Measurements from ENCODE around the gene MATCAP1. TPM values are rescaled to one million over a fixed set of nuclear protein-coding genes. Genes with fewer than 3 reads are reported as not detected.

MATCAP1 gene
- total and polyA plus RNA-seq, 2 of the 13 experiments (the other 11 are each of a cell fraction or from before 2014, with no cell fraction given): 11.2 to 24.5 TPM

GRCh38 chr16:67150047-67150832 lies 33.5 kb downstream of the MATCAP1 start (continued):
- TF ChIP-seq AHDC1 (CRISPR knock-in tag; IDR thresholded peaks at IDR 0.05; ENCODE audit: borderline replicate concordance) (no peak), ZNF329 (CRISPR knock-in tag; IDR thresholded peaks at IDR 0.05; ENCODE audit: low read depth) (no peak), NFIC (IDR thresholded peaks at IDR 0.05; ENCODE audit: low read length) (no peak), NFIB (CRISPR knock-in tag; IDR thresholded peaks at IDR 0.05; ENCODE audit: borderline replicate concordance) (no peak), CENPBD1 (CRISPR knock-in tag; IDR thresholded peaks at IDR 0.05; ENCODE audit: borderline replicate concordance, low read depth) (no peak), KAT8 (CRISPR knock-in tag; IDR thresholded peaks at IDR 0.05) (no peak), RCOR2 (CRISPR knock-in tag; IDR thresholded peaks at IDR 0.05) (no peak), PATZ1 (CRISPR knock-in tag; IDR thresholded peaks at IDR 0.05) (peak; percentile 91), YEATS2 (CRISPR knock-in tag; IDR thresholded peaks at IDR 0.05; ENCODE audit: borderline replicate concordance) (no peak), SP2 (CRISPR knock-in tag; IDR thresholded peaks at IDR 0.05) (no peak), ZNF263 (CRISPR knock-in tag; IDR thresholded peaks at IDR 0.05) (no peak), MTF2 (CRISPR knock-in tag; IDR thresholded peaks at IDR 0.05; ENCODE audit: borderline replicate concordance) (no peak), TBX2 (CRISPR knock-in tag; IDR thresholded peaks at IDR 0.05; ENCODE audit: borderline replicate concordance) (no peak; the same call in 1 of the 2 replicates), NRL (CRISPR knock-in tag; IDR thresholded peaks at IDR 0.05; ENCODE audit: borderline replicate concordance) (no peak)
- TF ChIP-seq, protein P1, sequence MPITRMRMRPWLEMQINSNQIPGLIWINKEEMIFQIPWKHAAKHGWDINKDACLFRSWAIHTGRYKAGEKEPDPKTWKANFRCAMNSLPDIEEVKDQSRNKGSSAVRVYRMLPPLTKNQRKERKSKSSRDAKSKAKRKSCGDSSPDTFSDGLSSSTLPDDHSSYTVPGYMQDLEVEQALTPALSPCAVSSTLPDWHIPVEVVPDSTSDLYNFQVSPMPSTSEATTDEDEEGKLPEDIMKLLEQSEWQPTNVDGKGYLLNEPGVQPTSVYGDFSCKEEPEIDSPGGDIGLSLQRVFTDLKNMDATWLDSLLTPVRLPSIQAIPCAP (CRISPR knock-in tag; IDR thresholded peaks at IDR 0.05; ENCODE audit: low read depth): no peak
- TF ChIP-seq, protein P2, sequence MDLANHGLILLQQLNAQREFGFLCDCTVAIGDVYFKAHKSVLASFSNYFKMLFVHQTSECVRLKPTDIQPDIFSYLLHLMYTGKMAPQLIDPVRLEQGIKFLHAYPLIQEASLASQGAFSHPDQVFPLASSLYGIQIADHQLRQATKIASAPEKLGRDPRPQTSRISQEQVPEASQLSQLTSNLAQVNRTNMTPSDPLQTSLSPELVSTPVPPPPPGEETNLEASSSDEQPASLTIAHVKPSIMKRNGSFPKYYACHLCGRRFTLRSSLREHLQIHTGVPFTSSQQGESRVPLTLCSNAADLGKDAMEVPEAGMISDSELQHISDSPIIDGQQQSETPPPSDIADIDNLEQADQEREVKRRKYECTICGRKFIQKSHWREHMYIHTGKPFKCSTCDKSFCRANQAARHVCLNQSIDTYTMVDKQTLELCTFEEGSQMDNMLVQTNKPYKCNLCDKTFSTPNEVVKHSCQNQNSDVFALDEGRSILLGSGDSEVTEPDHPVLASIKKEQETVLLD (CRISPR knock-in tag; IDR thresholded peaks at IDR 0.05; ENCODE audit: low read depth): no peak
- TF ChIP-seq, protein P3, sequence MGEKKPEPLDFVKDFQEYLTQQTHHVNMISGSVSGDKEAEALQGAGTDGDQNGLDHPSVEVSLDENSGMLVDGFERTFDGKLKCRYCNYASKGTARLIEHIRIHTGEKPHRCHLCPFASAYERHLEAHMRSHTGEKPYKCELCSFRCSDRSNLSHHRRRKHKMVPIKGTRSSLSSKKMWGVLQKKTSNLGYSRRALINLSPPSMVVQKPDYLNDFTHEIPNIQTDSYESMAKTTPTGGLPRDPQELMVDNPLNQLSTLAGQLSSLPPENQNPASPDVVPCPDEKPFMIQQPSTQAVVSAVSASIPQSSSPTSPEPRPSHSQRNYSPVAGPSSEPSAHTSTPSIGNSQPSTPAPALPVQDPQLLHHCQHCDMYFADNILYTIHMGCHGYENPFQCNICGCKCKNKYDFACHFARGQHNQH (CRISPR knock-in tag; IDR thresholded peaks at IDR 0.05): no peak

Measured in HepG2 (cell line).